ENCODE measurements around the gene IQCN. TPM values are rescaled to one million over a fixed set of nuclear protein-coding genes. Genes with fewer than 3 reads are reported as not detected.

The IQCN gene
- total RNA-seq, 1 donor from 2014 or later, result 10.5 TPM

- Mint-ChIP-seq H3K4me3 (ENCODE audit: low read depth) (no peak overlapping the region), H3K4me1 (ENCODE audit: low read depth) (no peaks in the 10 kb centered on the region), H3K27me3 (peaks cover 7% of the 10 kb centered on the region), H3K9me3 (ENCODE audit: low read depth) (no peaks in the 10 kb centered on the region), H3K36me3 (ENCODE audit: insufficient read depth) (no peaks in the 10 kb centered on the region), H3K27ac (no peak overlapping the region)
- TF ChIP-seq, protein P1, sequence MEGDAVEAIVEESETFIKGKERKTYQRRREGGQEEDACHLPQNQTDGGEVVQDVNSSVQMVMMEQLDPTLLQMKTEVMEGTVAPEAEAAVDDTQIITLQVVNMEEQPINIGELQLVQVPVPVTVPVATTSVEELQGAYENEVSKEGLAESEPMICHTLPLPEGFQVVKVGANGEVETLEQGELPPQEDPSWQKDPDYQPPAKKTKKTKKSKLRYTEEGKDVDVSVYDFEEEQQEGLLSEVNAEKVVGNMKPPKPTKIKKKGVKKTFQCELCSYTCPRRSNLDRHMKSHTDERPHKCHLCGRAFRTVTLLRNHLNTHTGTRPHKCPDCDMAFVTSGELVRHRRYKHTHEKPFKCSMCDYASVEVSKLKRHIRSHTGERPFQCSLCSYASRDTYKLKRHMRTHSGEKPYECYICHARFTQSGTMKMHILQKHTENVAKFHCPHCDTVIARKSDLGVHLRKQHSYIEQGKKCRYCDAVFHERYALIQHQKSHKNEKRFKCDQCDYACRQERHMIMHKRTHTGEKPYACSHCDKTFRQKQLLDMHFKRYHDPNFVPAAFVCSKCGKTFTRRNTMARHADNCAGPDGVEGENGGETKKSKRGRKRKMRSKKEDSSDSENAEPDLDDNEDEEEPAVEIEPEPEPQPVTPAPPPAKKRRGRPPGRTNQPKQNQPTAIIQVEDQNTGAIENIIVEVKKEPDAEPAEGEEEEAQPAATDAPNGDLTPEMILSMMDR (IDR thresholded peaks at IDR 0.05; ENCODE audit: unreplicated experiment), result no peak
- DNase-seq (ENCODE audit: low spot score, unreplicated experiment), result no peak
These were observed 14.4 kb downstream of the IQCN start for GRCh38 chr19:18259893-18260292.

GRCh38 chr19:18257503-18258470 lies 16.5 kb downstream of the IQCN start:
- Mint-ChIP-seq H3K9me3 (ENCODE audit: low read depth) (no peaks in the 10 kb centered on the region), H3K4me3 (ENCODE audit: low read depth) (no peak overlapping the region), H3K27ac (no peak overlapping the region), H3K27me3 (peaks cover 25% of the 10 kb centered on the region), H3K36me3 (ENCODE audit: insufficient read depth) (no peaks in the 10 kb centered on the region), H3K4me1 (ENCODE audit: low read depth) (no peaks in the 10 kb centered on the region)
- TF ChIP-seq, protein P1 (IDR thresholded peaks at IDR 0.05; ENCODE audit: unreplicated experiment), result no peak
- DNase-seq (ENCODE audit: low spot score, unreplicated experiment), result no peak

DNA sequence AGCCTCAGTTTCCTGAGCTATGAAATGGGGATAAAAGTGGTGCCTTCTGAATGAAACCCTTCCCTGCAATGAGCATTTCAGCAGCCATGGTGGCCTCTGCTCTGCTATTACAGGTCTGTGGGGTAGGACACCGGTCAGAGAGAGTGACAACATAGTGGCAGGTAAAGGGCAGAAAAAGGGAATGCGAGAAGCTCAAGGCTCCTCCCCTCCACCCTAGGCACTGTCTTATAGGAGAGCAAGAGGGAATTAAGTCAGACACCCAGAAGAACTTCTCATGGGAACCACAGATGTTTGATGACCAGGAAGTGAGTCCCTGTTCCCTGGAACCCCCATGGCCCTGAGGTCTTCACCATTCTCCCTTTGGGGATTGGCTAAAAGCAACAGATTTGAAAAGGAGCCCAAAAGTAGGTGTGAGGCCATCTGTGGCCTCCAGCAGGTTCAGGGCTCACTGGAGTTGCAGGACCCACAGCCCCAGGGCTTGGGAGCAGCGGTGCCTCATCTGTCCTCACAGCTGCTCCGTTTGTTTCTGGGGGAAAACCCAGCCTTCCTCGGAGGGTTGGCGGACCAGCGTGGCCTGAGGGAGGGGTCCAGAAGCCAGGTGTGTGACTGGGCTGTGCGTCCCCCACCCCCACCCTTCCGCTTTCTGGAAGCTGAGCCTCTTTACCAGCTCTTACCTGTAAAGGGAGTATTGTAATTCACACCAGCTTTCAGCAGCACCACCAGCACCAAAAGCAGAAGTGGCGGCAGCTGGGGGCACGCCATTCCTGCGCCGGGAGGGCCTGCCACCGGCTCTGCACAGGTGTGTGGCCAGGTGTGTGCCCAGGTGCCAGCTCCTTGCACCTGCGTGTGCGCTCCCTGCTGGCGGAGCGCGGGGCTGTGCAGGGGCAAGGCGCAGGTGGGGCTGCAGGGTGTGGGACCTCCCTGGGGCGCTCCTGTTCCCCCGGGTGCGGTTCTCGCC lies 19.4 kb downstream of the IQCN start:
- peaks cover 42% of the 10 kb centered on the region for H3K27me3 Mint-ChIP-seq
- DNase-seq (ENCODE audit: low spot score, unreplicated experiment), result no peak
- H3K4me3 Mint-ChIP-seq (ENCODE audit: low read depth), result no peak overlapping the region
- H3K27ac Mint-ChIP-seq, result no peak overlapping the region
- H3K4me1 Mint-ChIP-seq (ENCODE audit: low read depth), result no peaks in the 10 kb centered on the region
- TF ChIP-seq, protein P1 (IDR thresholded peaks at IDR 0.05; ENCODE audit: unreplicated experiment), result peak; percentile 44
- no peaks in the 10 kb centered on the region for H3K9me3 Mint-ChIP-seq (ENCODE audit: low read depth)
- H3K36me3 Mint-ChIP-seq (ENCODE audit: insufficient read depth), result no peaks in the 10 kb centered on the region

GRCh38 chr19:18253716-18254115 lies 20.5 kb downstream of the IQCN start:
- TF ChIP-seq, protein P1 (IDR thresholded peaks at IDR 0.05; ENCODE audit: unreplicated experiment), result no peak
- H3K27me3 Mint-ChIP-seq, result peaks cover 42% of the 10 kb centered on the region
- no peak overlapping the region for H3K4me3 Mint-ChIP-seq (ENCODE audit: low read depth)
- no peaks in the 10 kb centered on the region for H3K36me3 Mint-ChIP-seq (ENCODE audit: insufficient read depth)
- DNase-seq (ENCODE audit: low spot score, unreplicated experiment), result no peak
- no peaks in the 10 kb centered on the region for H3K9me3 Mint-ChIP-seq (ENCODE audit: low read depth)
- no peak overlapping the region for H3K27ac Mint-ChIP-seq
- H3K4me1 Mint-ChIP-seq (ENCODE audit: low read depth), result no peaks in the 10 kb centered on the region

- peaks cover 1% of the 10 kb centered on the region for H3K4me1 Mint-ChIP-seq (ENCODE audit: low read depth)
- TF ChIP-seq, protein P1 (IDR thresholded peaks at IDR 0.05; ENCODE audit: unreplicated experiment), result no peak
- no peak overlapping the region for H3K4me3 Mint-ChIP-seq (ENCODE audit: low read depth)
- no peak for DNase-seq (ENCODE audit: low spot score, unreplicated experiment)
- H3K27me3 Mint-ChIP-seq, result peaks cover 42% of the 10 kb centered on the region
- no peak overlapping the region for H3K27ac Mint-ChIP-seq
- H3K9me3 Mint-ChIP-seq (ENCODE audit: low read depth), result no peaks in the 10 kb centered on the region
- no peaks in the 10 kb centered on the region for H3K36me3 Mint-ChIP-seq (ENCODE audit: insufficient read depth)
These were observed 21.1 kb downstream of the IQCN start for GRCh38 chr19:18253130-18253529.

All from progenitor cell of endocrine pancreas (in vitro differentiated cells).